HL-60 (cell line): ENCODE measurements around the gene IQCK.

Source experiments
- DNase-seq, 2 experiments: peaks; one replicate each; pipeline ENCODE4 v3.0.0-alpha.2; 2010 to 2020; ENCODE audit warnings: low read depth in 1 of 2, low spot score in 1 of 2
- H3K27ac ChIP-seq: fragments of 250-450 bp; sonication (Bioruptor Pico); replicated peaks from 2 replicates; pipeline ENCODE4 v1.5.1; 2020; ENCODE audit warnings: mild to moderate bottlenecking, moderate library complexity
- H3K27me3 ChIP-seq: fragments of 250-450 bp; sonication (Bioruptor Pico); 2 replicates; pipeline ENCODE4 v1.5.1; 2021; ENCODE audit warnings: mild to moderate bottlenecking, moderate library complexity; ENCODE audit not compliant: insufficient read depth, poor library complexity, severe bottlenecking
- H3K4me3 ChIP-seq: replicated peaks from 2 replicates; pipeline ENCODE4 v1.5.1; 2011; ENCODE audit warnings: mild to moderate bottlenecking, control low read depth, low read length; ENCODE audit not compliant: insufficient read depth
- GABPA ChIP-seq: IDR thresholded peaks from 2 replicates; pipeline ENCODE4 v1.6.1; 2012; ENCODE audit warnings: low read depth
- POLR2AphosphoS5 ChIP-seq: IDR thresholded peaks from 2 replicates; pipeline ENCODE4 v1.6.1; 2012; ENCODE audit warnings: low read depth
- SPI1 ChIP-seq: IDR thresholded peaks from 2 replicates; pipeline ENCODE4 v1.6.1; 2012; ENCODE audit warnings: low read depth, mild to moderate bottlenecking, borderline replicate concordance
- TF ChIP-seq, protein P1 (sequence below): IDR thresholded peaks from one replicate; pipeline ENCODE4 v1.5.1; 2011; ENCODE audit warnings: low read length, control low read depth, inconsistent platforms; ENCODE audit not compliant: insufficient read depth
- TF ChIP-seq, protein P2 (sequence below): IDR thresholded peaks from 2 replicates; pipeline ENCODE4 v1.6.1; 2012; ENCODE audit warnings: low read depth; ENCODE audit not compliant: insufficient replicate concordance

Gene IQCK

DNA sequence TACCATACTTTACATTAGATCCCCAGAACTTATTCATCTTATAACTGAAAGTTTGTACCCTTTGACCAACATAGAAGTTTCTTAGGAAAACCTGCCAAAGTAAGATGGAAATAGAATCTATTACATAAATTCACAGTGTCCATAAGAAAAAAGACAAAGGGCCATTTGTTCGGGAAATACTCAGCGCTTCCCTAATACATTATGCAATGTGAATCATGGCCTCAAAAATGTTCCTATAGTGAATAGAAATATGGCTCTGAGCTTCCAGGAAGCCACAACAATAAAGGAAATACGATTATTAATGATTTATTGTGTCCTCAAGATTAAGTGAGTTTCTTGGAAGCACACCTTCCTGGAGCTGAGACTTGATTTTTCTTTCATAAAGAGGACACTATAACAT lies 115.1 kb downstream of the IQCK start:
- Histone ChIP-seq H3K27ac (no peak overlapping the region), H3K27me3 (no peaks in the 10 kb centered on the region), H3K4me3 (no peak overlapping the region)
- TF ChIP-seq SPI1 (no peak), POLR2AphosphoS5 (no peak), GABPA (no peak)
- TF ChIP-seq, protein P1, sequence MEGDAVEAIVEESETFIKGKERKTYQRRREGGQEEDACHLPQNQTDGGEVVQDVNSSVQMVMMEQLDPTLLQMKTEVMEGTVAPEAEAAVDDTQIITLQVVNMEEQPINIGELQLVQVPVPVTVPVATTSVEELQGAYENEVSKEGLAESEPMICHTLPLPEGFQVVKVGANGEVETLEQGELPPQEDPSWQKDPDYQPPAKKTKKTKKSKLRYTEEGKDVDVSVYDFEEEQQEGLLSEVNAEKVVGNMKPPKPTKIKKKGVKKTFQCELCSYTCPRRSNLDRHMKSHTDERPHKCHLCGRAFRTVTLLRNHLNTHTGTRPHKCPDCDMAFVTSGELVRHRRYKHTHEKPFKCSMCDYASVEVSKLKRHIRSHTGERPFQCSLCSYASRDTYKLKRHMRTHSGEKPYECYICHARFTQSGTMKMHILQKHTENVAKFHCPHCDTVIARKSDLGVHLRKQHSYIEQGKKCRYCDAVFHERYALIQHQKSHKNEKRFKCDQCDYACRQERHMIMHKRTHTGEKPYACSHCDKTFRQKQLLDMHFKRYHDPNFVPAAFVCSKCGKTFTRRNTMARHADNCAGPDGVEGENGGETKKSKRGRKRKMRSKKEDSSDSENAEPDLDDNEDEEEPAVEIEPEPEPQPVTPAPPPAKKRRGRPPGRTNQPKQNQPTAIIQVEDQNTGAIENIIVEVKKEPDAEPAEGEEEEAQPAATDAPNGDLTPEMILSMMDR, result no peak
- TF ChIP-seq, protein P2, sequence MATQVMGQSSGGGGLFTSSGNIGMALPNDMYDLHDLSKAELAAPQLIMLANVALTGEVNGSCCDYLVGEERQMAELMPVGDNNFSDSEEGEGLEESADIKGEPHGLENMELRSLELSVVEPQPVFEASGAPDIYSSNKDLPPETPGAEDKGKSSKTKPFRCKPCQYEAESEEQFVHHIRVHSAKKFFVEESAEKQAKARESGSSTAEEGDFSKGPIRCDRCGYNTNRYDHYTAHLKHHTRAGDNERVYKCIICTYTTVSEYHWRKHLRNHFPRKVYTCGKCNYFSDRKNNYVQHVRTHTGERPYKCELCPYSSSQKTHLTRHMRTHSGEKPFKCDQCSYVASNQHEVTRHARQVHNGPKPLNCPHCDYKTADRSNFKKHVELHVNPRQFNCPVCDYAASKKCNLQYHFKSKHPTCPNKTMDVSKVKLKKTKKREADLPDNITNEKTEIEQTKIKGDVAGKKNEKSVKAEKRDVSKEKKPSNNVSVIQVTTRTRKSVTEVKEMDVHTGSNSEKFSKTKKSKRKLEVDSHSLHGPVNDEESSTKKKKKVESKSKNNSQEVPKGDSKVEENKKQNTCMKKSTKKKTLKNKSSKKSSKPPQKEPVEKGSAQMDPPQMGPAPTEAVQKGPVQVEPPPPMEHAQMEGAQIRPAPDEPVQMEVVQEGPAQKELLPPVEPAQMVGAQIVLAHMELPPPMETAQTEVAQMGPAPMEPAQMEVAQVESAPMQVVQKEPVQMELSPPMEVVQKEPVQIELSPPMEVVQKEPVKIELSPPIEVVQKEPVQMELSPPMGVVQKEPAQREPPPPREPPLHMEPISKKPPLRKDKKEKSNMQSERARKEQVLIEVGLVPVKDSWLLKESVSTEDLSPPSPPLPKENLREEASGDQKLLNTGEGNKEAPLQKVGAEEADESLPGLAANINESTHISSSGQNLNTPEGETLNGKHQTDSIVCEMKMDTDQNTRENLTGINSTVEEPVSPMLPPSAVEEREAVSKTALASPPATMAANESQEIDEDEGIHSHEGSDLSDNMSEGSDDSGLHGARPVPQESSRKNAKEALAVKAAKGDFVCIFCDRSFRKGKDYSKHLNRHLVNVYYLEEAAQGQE, result no peak
- DNase-seq, result no peak

DNA sequence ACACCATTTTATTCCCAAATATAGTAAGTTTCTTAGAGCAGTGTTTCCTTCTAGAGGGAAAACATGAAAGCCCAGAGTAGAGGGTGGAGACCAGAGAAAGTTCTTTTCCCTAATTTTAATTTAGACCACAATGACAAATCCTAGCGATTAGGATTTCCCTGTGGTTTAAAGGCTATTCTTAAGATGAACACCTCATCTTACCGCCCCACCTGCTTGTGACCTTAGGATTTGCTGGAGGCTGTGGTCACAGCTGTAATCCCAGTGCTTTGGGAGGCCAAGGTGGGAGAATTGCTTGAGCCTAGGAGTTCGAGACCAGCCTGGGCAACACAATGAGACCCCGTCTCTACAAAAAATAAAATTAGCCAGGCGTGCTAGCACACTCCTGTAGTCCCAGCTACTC lies 115.5 kb downstream of the IQCK start:
- no peak for DNase-seq
- no peaks in the 10 kb centered on the region for H3K27me3 ChIP-seq
- no peak overlapping the region for H3K27ac ChIP-seq
- TF ChIP-seq SPI1 (no peak), GABPA (no peak), POLR2AphosphoS5 (no peak)
- TF ChIP-seq, protein P1, result no peak
- TF ChIP-seq, protein P2, result no peak
- H3K4me3 ChIP-seq, result no peak overlapping the region

DNA sequence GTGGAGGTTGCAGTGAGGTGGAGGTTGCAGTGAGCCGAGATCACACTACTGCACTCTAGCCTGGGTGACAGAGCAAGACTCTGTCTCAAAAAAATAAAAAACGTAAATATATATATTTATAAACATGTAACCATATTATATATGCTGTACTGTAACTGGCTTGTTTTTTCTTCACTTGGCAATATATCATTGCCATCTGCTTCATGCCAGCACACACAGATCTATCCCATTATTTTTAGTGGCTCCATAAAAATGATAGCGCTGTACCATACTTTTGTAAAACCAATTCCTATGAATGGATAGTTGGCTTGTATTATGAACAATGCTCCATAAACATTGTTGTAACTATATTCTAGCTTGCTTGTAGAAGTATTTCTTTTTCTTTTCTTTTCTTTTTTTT lies 117.1 kb downstream of the IQCK start:
- TF ChIP-seq, protein P1, result no peak
- no peak for TF ChIP-seq GABPA
- no peak for TF ChIP-seq POLR2AphosphoS5
- TF ChIP-seq SPI1, result no peak
- TF ChIP-seq, protein P2, result no peak
- H3K27ac ChIP-seq, result no peak overlapping the region
- DNase-seq, result no peak
- H3K4me3 ChIP-seq, result no peak overlapping the region
- H3K27me3 ChIP-seq, result no peaks in the 10 kb centered on the region
